Endothelial cell of umbilical vein (primary cell): ENCODE data around the gene ITGB1BP1. TPM values are rescaled to one million over a fixed set of nuclear protein-coding genes. Genes with fewer than 3 reads are reported as not detected.

Experiments
- BruUV-seq: library from RNA; stranded (reverse); fragments of 400-500 nt; replicated peaks from 2 replicates; lab custom pipeline; 2021; lab: Mats Ljungman, UMichigan
- CTCF ChIA-PET: fragments of 300-600, 350-600 bp; sonication (Branson Sonifier 250); formaldehyde crosslinking; loops from one replicate; lab custom pipeline; 2021; ENCODE audit warnings: antibody characterized with exemption, inconsistent platforms; lab: Charles Lee
- POLR2A ChIA-PET: fragments of 300-600, 350-600 bp; sonication (Branson Sonifier 250); formaldehyde crosslinking; loops from one replicate; lab custom pipeline; 2021; ENCODE audit warnings: antibody characterized with exemption, inconsistent platforms; lab: Charles Lee
- DNase-seq: peaks from one replicate; pipeline ENCODE4 v3.0.0-alpha.2; 2011; ENCODE audit warnings: low read depth, low spot score
- FAIRE-seq: peaks from 2 replicates; lab custom pipeline; 2011; peaks lifted over from hg19 to GRCh38; lab: Jason Lieb, UNC
- H2AFZ ChIP-seq: 2 replicates; pipeline ENCODE4 v1.6.0; 2012; ENCODE audit warnings: low read depth, low read length, control low read depth, inconsistent platforms
- H3K27ac ChIP-seq: 2 replicates; pipeline ENCODE4 v1.5.1; 2011; ENCODE audit warnings: low read depth, mild to moderate bottlenecking, control low read depth, low read length, moderate library complexity; ENCODE audit not compliant: insufficient read depth
- H3K27me3 ChIP-seq, 2 experiments: 2 replicates each; pipeline versions ENCODE4 v1.6.0 to v1.6.1; 2011; ENCODE audit warnings: low read length in 2 of 2, mixed read lengths in 1 of 2; ENCODE audit not compliant: control insufficient read depth in 2 of 2, insufficient read depth in 2 of 2
- H3K36me3 ChIP-seq, 2 experiments: 2 replicates in 1 of 2; 3 replicates in 1 of 2; pipeline ENCODE4 v1.5.1; 2011; ENCODE audit warnings: low read length in 2 of 2, mild to moderate bottlenecking in 1 of 2, moderate library complexity in 1 of 2; ENCODE audit not compliant: control insufficient read depth in 2 of 2, insufficient read depth in 2 of 2; ENCODE audit errors: extremely low read depth in 1 of 2
- H3K4me1 ChIP-seq: 3 replicates; pipeline ENCODE4 v1.5.1; 2011; ENCODE audit warnings: mild to moderate bottlenecking, low read length; ENCODE audit not compliant: control insufficient read depth, insufficient read depth; ENCODE audit errors: extremely low read depth
- H3K4me2 ChIP-seq: 2 replicates; pipeline ENCODE4 v1.6.1; 2011; ENCODE audit warnings: low read length, control low read depth, mixed read lengths; ENCODE audit not compliant: insufficient read depth
- H3K4me3 ChIP-seq, 3 experiments: fragments of 200-600 bp in 1 of 3; sonication (generic), shearing (Covaris generic) in 1 of 3; replicated peaks in 1 of 3; 2 replicates each; pipeline ENCODE4 v1.5.1; 2011 to 2016; ENCODE audit warnings: control low read depth in 3 of 3, low read length in 3 of 3, mild to moderate bottlenecking in 2 of 3, inconsistent platforms in 1 of 3, low read depth in 1 of 3, moderate library complexity in 1 of 3; ENCODE audit not compliant: insufficient read depth in 1 of 3
- H3K79me2 ChIP-seq: 2 replicates; pipeline ENCODE4 v1.6.0; 2012; ENCODE audit warnings: low read length, inconsistent platforms; ENCODE audit not compliant: control insufficient read depth, insufficient read depth
- H3K9ac ChIP-seq: replicated peaks from 2 replicates; pipeline ENCODE3; 2011; ENCODE audit warnings: low read length, control low read depth; ENCODE audit not compliant: insufficient read depth; ENCODE audit errors: extremely low read depth
- H3K9me1 ChIP-seq: replicated peaks from 3 replicates; pipeline ENCODE4 v1.6.0; 2011; ENCODE audit warnings: mild to moderate bottlenecking, low read length; ENCODE audit not compliant: control insufficient read depth, insufficient read depth; ENCODE audit errors: extremely low read depth
- H3K9me3 ChIP-seq: replicated peaks from 2 replicates; pipeline ENCODE4 v1.5.1; 2012; ENCODE audit warnings: low read length, inconsistent platforms; ENCODE audit not compliant: control insufficient read depth, insufficient read depth
- H4K20me1 ChIP-seq: replicated peaks from 2 replicates; pipeline ENCODE3; 2011; ENCODE audit warnings: mild to moderate bottlenecking, low read length; ENCODE audit not compliant: control insufficient read depth, insufficient read depth; ENCODE audit errors: extremely low read depth
- CTCF ChIP-seq, 2 donors: IDR thresholded peaks; 1 replicate in 1 of 2; 2 replicates in 1 of 2; pipeline ENCODE4 v1.5.1; 2011; ENCODE audit warnings: low read length in 2 of 2, mild to moderate bottlenecking in 2 of 2, moderate library complexity in 2 of 2, control low read depth in 1 of 2, inconsistent platforms in 1 of 2, low read depth in 1 of 2; ENCODE audit not compliant: insufficient read depth in 1 of 2; ENCODE audit errors: extremely low read depth in 1 of 2
- EZH2 ChIP-seq: IDR thresholded peaks from 2 replicates; pipeline ENCODE4 v1.6.1; 2012; ENCODE audit warnings: borderline replicate concordance, low read depth, mild to moderate bottlenecking, moderate library complexity, low read length, inconsistent platforms; ENCODE audit not compliant: severe bottlenecking
- FOS ChIP-seq: IDR thresholded peaks from 2 replicates; pipeline ENCODE4 v1.6.1; 2011; ENCODE audit warnings: mild to moderate bottlenecking, low read length, moderate library complexity, borderline replicate concordance; ENCODE audit not compliant: insufficient read depth
- GATA2 ChIP-seq: IDR thresholded peaks from 2 replicates; pipeline ENCODE4 v1.7.0; 2011; ENCODE audit warnings: low read depth, mild to moderate bottlenecking, moderate library complexity, mixed read lengths, low read length; ENCODE audit not compliant: insufficient read length, insufficient read depth
- JUN ChIP-seq: IDR thresholded peaks from 2 replicates; pipeline ENCODE4 v1.6.1; 2011; ENCODE audit warnings: borderline replicate concordance, low read depth; ENCODE audit not compliant: insufficient read length, insufficient read depth
- MAX ChIP-seq: IDR thresholded peaks from 2 replicates; pipeline ENCODE4 v1.6.1; 2011; ENCODE audit not compliant: insufficient read depth, insufficient read length
- MYC ChIP-seq: IDR thresholded peaks from one replicate; pipeline ENCODE4 v1.6.1; 2011; ENCODE audit warnings: mild to moderate bottlenecking, low read depth, low read length
- POLR2A ChIP-seq: IDR thresholded peaks from 2 replicates; pipeline ENCODE4 v1.6.1; 2012; ENCODE audit warnings: low read depth, mild to moderate bottlenecking, control low read depth, low read length
- POLR2AphosphoS5 ChIP-seq: IDR thresholded peaks from 2 replicates; pipeline ENCODE4 v1.6.1; 2012; ENCODE audit warnings: low read depth, mild to moderate bottlenecking, control low read depth, low read length, moderate library complexity; ENCODE audit not compliant: insufficient read depth
- dilution Hi-C: fragments of 300-500 bp; cut with MboI; formaldehyde crosslinking; loops from one replicate; pipeline ENCODE4 v1.15.0; 2019; ENCODE audit warnings: low sequenced_read_pairs; ENCODE audit not compliant: extremely low pct_ligation_motif_present
- intact Hi-C: fragments of 100-400 bp; cut with micrococcal nuclease; formaldehyde crosslinking; loops from one replicate; pipeline ENCODE4 v1.10.0; 2022
- polyA plus RNA-seq, 4 experiments: library from polyadenylated mRNA; depleted of rRNA in 3 of 4; stranded (reverse) in 3 of 4; unstranded in 1 of 4; fragments of >200 nt; gene quantifications; 2 replicates each; pipeline versions ENCODE4 v1.2.1 to v1.2.3, GENCODE V29; 2011 to 2012; ENCODE audit warnings: missing spikeins in 1 of 4
- total RNA-seq: library from RNA; stranded (reverse); gene quantifications from 2 replicates; pipeline ENCODE4 v1.2.3, GENCODE V29; 2021

Gene ITGB1BP1
- total and polyA plus RNA-seq, 2 donors (not counting 3 experiments of a cell fraction or from before 2014, with no cell fraction given) = 45.0 to 170 TPM

- no peak for TF ChIP-seq MAX
- TF ChIP-seq GATA2 = no peak
- ChIA-PET CTCF (no interaction called here), POLR2A (no interaction called here)
- Histone ChIP-seq H3K9ac (no peak overlapping the region), H3K4me1 (no peaks in the 10 kb centered on the region), H3K27ac (no peak overlapping the region), H3K4me3 (no peak overlapping the region), H4K20me1 (no peaks in the 10 kb centered on the region), H3K36me3 (peaks cover 15 to 16% of the 10 kb centered on the region in 2 experiments), H2AFZ (no peak overlapping the region), H3K4me2 (no peak overlapping the region), H3K9me3 (no peaks in the 10 kb centered on the region), H3K79me2 (peaks cover 5% of the 10 kb centered on the region), H3K27me3 (no peaks in the 10 kb centered on the region), H3K9me1 (no peaks in the 10 kb centered on the region)
- no TSS peak for BruUV-seq
- intact Hi-C loops (no loop called here), dilution Hi-C loops (no loop called here)
- no peak for FAIRE-seq
- no peak for DNase-seq
These were observed 13.2 kb downstream of the ITGB1BP1 start for GRCh38 chr2:9410108-9410507.

GRCh38 chr2:9408641-9409151 is 14.6 kb downstream of the ITGB1BP1 start:
- Histone ChIP-seq H3K27me3 (no peaks in the 10 kb centered on the region), H4K20me1 (no peaks in the 10 kb centered on the region), H3K4me1 (no peaks in the 10 kb centered on the region), H3K9me1 (no peaks in the 10 kb centered on the region), H3K79me2 (no peaks in the 10 kb centered on the region), H3K36me3 (peaks cover 16% of the 10 kb centered on the region in 2 experiments), H3K27ac (no peak overlapping the region), H2AFZ (no peak overlapping the region), H3K9ac (no peak overlapping the region), H3K9me3 (no peaks in the 10 kb centered on the region), H3K4me3 (no peak overlapping the region), H3K4me2 (no peak overlapping the region)
- CTCF ChIA-PET = no interaction called here
- dilution Hi-C loops (no loop called here), intact Hi-C loops (no loop called here)
- BruUV-seq = no TSS peak
- no peak for DNase-seq
- no peak for FAIRE-seq
- TF ChIP-seq GATA2 = no peak
- no peak for TF ChIP-seq POLR2A
- no peak for TF ChIP-seq POLR2AphosphoS5
- no peak for TF ChIP-seq EZH2
- no peak for TF ChIP-seq CTCF (IDR thresholded peaks at IDR 0.05; ENCODE audit: extremely low read depth in 1 of 2, insufficient read depth in 1 of 2, low read depth in 1 of 2, low read length in 2 of 2)
- no peak for TF ChIP-seq MYC
- TF ChIP-seq FOS = no peak
- TF ChIP-seq JUN = no peak
- TF ChIP-seq MAX = no peak
- POLR2A ChIA-PET = no interaction called here
